Loucy (cell line): ENCODE data around the gene GPSM3.

Source experiments
- EZH2phosphoT487 ChIP-seq: fragments of 200-600 bp; IDR thresholded peaks from 2 replicates; pipeline ENCODE4 v1.6.1; 2018; ENCODE audit warnings: antibody characterized with exemption, mild to moderate bottlenecking, moderate library complexity, borderline replicate concordance
- TF ChIP-seq, protein P1 (sequence below): fragments of 200-600 bp; sonication (generic); conservative IDR thresholded peaks from 2 replicates; pipeline ENCODE4 v1.5.1; 2014; ENCODE audit warnings: mild to moderate bottlenecking, antibody characterized with exemption, low read length

DNA sequence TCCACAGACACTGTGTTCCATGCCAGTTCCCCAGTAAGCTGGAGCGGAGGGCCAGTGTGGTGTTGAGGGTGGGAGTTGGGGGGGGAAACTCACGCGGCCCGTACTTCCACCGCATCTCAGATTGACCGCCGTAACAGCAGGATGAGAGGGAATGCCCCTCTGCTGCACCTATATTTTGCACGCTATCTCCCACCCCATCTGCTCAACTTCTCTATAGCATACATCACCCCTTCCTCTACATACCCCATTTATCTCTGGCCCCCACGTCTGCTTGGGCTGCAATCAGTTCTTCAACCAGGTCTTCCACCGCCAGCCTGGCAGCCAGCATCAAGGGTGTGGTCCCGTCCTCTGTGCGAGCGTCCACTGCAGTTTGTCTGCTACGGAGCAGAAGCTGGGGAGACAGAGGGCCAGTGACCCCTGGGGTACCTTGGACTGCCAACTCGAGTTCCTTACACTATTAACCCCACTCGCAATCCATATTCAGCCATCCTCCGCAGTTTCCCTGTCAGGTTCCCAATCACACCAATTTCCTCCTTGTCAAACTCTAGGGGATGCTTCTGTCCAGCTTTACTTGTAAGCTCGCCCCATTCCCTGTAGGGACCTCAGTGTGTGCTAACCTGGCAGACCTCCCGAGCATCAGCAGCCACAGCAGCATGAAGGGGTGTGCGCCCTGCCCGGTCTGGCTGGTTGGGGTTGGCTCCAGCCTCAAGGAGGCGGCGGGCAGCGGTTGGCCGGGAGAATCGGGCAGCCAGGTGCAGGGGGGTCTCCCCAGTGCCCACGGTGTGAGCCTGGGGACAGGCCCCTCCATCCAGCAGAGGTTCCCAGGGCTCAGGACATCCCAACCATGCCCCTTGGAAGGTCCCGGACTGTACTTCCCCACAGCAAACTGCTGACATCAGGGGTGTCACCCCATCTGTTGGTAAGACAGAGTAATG is 4.5 kb upstream of the GPSM3 start:
- TF ChIP-seq, protein P1, sequence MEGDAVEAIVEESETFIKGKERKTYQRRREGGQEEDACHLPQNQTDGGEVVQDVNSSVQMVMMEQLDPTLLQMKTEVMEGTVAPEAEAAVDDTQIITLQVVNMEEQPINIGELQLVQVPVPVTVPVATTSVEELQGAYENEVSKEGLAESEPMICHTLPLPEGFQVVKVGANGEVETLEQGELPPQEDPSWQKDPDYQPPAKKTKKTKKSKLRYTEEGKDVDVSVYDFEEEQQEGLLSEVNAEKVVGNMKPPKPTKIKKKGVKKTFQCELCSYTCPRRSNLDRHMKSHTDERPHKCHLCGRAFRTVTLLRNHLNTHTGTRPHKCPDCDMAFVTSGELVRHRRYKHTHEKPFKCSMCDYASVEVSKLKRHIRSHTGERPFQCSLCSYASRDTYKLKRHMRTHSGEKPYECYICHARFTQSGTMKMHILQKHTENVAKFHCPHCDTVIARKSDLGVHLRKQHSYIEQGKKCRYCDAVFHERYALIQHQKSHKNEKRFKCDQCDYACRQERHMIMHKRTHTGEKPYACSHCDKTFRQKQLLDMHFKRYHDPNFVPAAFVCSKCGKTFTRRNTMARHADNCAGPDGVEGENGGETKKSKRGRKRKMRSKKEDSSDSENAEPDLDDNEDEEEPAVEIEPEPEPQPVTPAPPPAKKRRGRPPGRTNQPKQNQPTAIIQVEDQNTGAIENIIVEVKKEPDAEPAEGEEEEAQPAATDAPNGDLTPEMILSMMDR = no peak
- no peak for TF ChIP-seq EZH2phosphoT487
